Thyroid gland (tissue), 4 donors: ENCODE data around the gene SLC27A4. TPM values are rescaled to one million over a fixed set of nuclear protein-coding genes. Genes with fewer than 3 reads are reported as not detected.

ENCODE experiments used
- DNase-seq, 2 donors: peaks; one replicate each; pipeline ENCODE4 v3.0.0-alpha.2; 2019
- H3K27ac ChIP-seq, 3 donors: fragments of 200-600 bp; sonication (generic); 1 replicate in 2 of 3; 2 replicates in 1 of 3; pipeline ENCODE4 v1.5.1; 2016 to 2019; ENCODE audit warnings: mild to moderate bottlenecking in 1 of 3, moderate library complexity in 1 of 3
- H3K27me3 ChIP-seq: fragments of 200-600 bp; sonication (generic); one replicate; pipeline ENCODE4 v1.5.1; 2019
- H3K36me3 ChIP-seq, 2 donors: fragments of 200-600 bp; sonication (generic); one replicate each; pipeline ENCODE4 v1.5.1; 2016 to 2019
- H3K4me1 ChIP-seq, 2 donors: fragments of 200-600 bp; sonication (generic); one replicate each; pipeline ENCODE4 v1.5.1; 2017 to 2019
- H3K4me3 ChIP-seq, 3 donors: fragments of 200-600 bp; sonication (generic); replicated peaks in 1 of 3; 1 replicate in 2 of 3; 2 replicates in 1 of 3; pipeline ENCODE4 v1.5.1; 2016; ENCODE audit warnings: mild to moderate bottlenecking in 1 of 3
- H3K9me3 ChIP-seq: fragments of 200-600 bp; sonication (generic); one replicate; pipeline ENCODE4 v1.5.1; 2017
- POLR2A ChIP-seq, 2 donors: fragments of 450-650 bp; IDR thresholded peaks; one replicate each; pipeline ENCODE4 v1.6.1; 2017; ENCODE audit warnings: antibody characterized with exemption in 2 of 2, mild to moderate bottlenecking in 2 of 2, moderate library complexity in 1 of 2
- WGBS, 2 donors: methylation state at CpG; one replicate each; pipeline ENCODE4 v1.1.5; 2017; 5-methylcytosine and 5-hydroxymethylcytosine counted together
- intact Hi-C: fragments of 100-400 bp; cut with DNase I; formaldehyde crosslinking; loops from one replicate; pipeline ENCODE4 v1.15.1; 2023
- total RNA-seq, 4 donors: library from RNA; depleted of rRNA; stranded (reverse); fragments of >200 nt; gene quantifications; one replicate each; pipeline ENCODE4 v1.2.3, GENCODE V29; 2016
- TF ChIP-seq, protein P1 (sequence below), 6 experiments: fragments of 200-600 bp in 3 of 6; fragments of 450-650 bp in 3 of 6; sonication (generic) in 3 of 6; IDR thresholded peaks; one replicate each; pipeline ENCODE4 v1.5.1; 2016 to 2019; ENCODE audit warnings: antibody characterized with exemption in 6 of 6, mild to moderate bottlenecking in 2 of 6, inconsistent platforms in 1 of 6, moderate library complexity in 1 of 6

Gene SLC27A4
- total RNA-seq, 4 donors from 2014 or later = 15.9 to 38.4 (median 30.4) TPM

- intact Hi-C loops = loop anchor here (10.0 kb wide), 1 partner anchor 118 kb away; no protein-coding TSS in a partner anchor
- no peak for DNase-seq
- TF ChIP-seq, protein P1, sequence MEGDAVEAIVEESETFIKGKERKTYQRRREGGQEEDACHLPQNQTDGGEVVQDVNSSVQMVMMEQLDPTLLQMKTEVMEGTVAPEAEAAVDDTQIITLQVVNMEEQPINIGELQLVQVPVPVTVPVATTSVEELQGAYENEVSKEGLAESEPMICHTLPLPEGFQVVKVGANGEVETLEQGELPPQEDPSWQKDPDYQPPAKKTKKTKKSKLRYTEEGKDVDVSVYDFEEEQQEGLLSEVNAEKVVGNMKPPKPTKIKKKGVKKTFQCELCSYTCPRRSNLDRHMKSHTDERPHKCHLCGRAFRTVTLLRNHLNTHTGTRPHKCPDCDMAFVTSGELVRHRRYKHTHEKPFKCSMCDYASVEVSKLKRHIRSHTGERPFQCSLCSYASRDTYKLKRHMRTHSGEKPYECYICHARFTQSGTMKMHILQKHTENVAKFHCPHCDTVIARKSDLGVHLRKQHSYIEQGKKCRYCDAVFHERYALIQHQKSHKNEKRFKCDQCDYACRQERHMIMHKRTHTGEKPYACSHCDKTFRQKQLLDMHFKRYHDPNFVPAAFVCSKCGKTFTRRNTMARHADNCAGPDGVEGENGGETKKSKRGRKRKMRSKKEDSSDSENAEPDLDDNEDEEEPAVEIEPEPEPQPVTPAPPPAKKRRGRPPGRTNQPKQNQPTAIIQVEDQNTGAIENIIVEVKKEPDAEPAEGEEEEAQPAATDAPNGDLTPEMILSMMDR (IDR thresholded peaks at IDR 0.05) = no peak
- TF ChIP-seq POLR2A (IDR thresholded peaks at IDR 0.05) = no peak
- Histone ChIP-seq H3K4me1 (peaks cover 0 to 4% of the 10 kb centered on the region in 2 donors), H3K36me3 (no peaks in the 10 kb centered on the region), H3K9me3 (no peaks in the 10 kb centered on the region), H3K27ac (no peak overlapping the region), H3K27me3 (no peaks in the 10 kb centered on the region), H3K4me3 (no peak overlapping the region)
- 91 to 93% methylated on average over 15 to 16 of the region's 16 CpGs for WGBS, 2 donors
Measured at GRCh38 chr9:128296340-128297220, 43.7 kb upstream of the SLC27A4 start.

- H3K9me3 ChIP-seq = no peaks in the 10 kb centered on the region
- intact Hi-C loops = loop anchor here (10.0 kb wide), 1 partner anchor 118 kb away; no protein-coding TSS in a partner anchor
- H3K4me1 ChIP-seq = peaks cover 0 to 4% of the 10 kb centered on the region in 2 donors
- no peak for TF ChIP-seq POLR2A (IDR thresholded peaks at IDR 0.05)
- TF ChIP-seq, protein P1 (IDR thresholded peaks at IDR 0.05) = no peak
- 100% methylated on average over 2 of the region's 2 CpGs for WGBS, 2 donors
- no peak for DNase-seq
- no peaks in the 10 kb centered on the region for H3K36me3 ChIP-seq
- H3K4me3 ChIP-seq = no peak overlapping the region
- no peaks in the 10 kb centered on the region for H3K27me3 ChIP-seq
- H3K27ac ChIP-seq = no peak overlapping the region
Measured at GRCh38 chr9:128297221-128297773, 43.0 kb upstream of the SLC27A4 start.

DNA sequence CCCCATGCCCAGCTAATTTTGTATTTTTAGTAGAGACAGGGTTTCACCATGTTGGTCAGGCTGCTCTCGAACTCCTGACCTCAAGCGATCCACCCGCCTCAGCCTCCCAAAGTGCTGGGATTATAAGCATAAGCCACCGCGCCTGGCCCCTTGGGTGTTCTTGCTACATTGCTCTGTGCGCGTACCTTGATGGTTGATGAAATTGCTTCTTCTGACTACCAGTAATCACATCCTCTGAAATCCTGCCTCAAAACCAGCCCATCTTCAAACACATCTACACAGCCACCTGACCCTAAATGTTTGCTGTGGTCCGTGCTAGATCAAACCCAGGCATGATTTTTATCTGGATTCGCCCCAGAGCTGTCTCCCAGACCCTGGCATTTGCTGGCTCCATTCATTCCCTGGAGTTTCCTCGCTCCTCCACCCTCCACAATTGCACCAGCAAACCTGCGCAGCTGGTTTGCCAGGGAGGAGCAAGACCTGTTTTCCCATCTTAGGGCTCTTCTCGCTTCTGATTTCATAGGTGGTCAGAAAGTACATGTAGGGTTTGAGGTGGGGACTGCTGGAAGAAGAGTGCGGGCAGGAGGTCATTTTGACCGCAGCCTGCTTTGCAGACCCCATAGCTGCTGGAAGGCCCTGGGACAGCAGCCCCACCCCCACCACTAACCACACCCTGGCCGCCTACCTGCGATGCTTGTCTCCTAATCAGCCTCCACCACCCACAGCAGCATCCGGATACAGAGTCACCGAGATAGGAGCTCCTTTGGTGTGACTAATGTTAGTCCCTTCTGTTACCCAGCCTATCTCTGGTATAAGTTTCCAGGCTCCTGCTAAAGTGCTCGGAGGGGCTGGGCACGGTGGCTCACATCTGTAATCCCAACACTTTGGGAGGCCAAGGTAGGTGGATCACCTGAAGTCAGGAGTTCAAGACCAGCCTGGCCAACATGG, 41.5 kb upstream of the SLC27A4 start:
- WGBS, 2 donors = 81 to 84% methylated on average over 16 to 19 of the region's 20 CpGs
- H3K4me3 ChIP-seq = no peak overlapping the region
- DNase-seq = no peak
- H3K4me1 ChIP-seq = peaks cover 0 to 4% of the 10 kb centered on the region in 2 donors
- H3K9me3 ChIP-seq = no peaks in the 10 kb centered on the region
- no peak for TF ChIP-seq POLR2A (IDR thresholded peaks at IDR 0.05)
- TF ChIP-seq, protein P1 (IDR thresholded peaks at IDR 0.05) = no peak
- no peak overlapping the region for H3K27ac ChIP-seq
- intact Hi-C loops = loop anchor here (10.0 kb wide), 1 partner anchor 116 kb away; no protein-coding TSS in a partner anchor
- H3K27me3 ChIP-seq = no peaks in the 10 kb centered on the region
- no peaks in the 10 kb centered on the region for H3K36me3 ChIP-seq

- Histone ChIP-seq H3K4me3 (no peak overlapping the region), H3K27ac (no peak overlapping the region), H3K9me3 (no peaks in the 10 kb centered on the region), H3K27me3 (no peaks in the 10 kb centered on the region), H3K36me3 (peaks cover 3 to 4% of the 10 kb centered on the region in 2 donors), H3K4me1 (no peaks in the 10 kb centered on the region)
- no peak for TF ChIP-seq POLR2A (IDR thresholded peaks at IDR 0.05)
- TF ChIP-seq, protein P1 (IDR thresholded peaks at IDR 0.05) = no peak
- 77 to 83% methylated on average over 9 of the region's 9 CpGs for WGBS, 2 donors
- intact Hi-C loops = no loop called here
- no peak for DNase-seq
Measured at GRCh38 chr9:128304136-128304970, 36.0 kb upstream of the SLC27A4 start.
